Stimulated activated CD4-positive, alpha-beta T cell treated with anti-CD3 and anti-CD28 coated beads, Interleukin-4, amount 100 ng/mL, for 1 hour (primary cell): ENCODE results near the gene EHBP1.
A peak's percentile ranks its signal among the peaks of the same experiment; 100 is the strongest.

Source experiments
- DNase-seq: peaks from one replicate; pipeline ENCODE4 v3.0.0-alpha.2; 2020

EHBP1 gene

GRCh38 chr2:63035169-63035568 lies 329.7 kb downstream of the EHBP1 start:
- no peak for DNase-seq

- no peak for DNase-seq
Measured at GRCh38 chr2:63035660-63036059, 330.1 kb downstream of the EHBP1 start.

- DNase-seq, result no peak
Measured at GRCh38 chr2:63038034-63038433, 332.5 kb downstream of the EHBP1 start.

GRCh38 chr2:63040586-63040985 lies 335.1 kb downstream of the EHBP1 start:
- no peak for DNase-seq

- DNase-seq, result no peak
Measured at GRCh38 chr2:63041592-63041991, 336.1 kb downstream of the EHBP1 start.

GRCh38 chr2:63044362-63045327 lies 339.1 kb downstream of the EHBP1 start:
- no peak for DNase-seq

GRCh38 chr2:63046552-63046951 lies 341.0 kb downstream of the EHBP1 start:
- DNase-seq, result no peak

- no peak for DNase-seq
Measured at GRCh38 chr2:63046961-63047320, 341.4 kb downstream of the EHBP1 start.

GRCh38 chr2:63047321-63048279 lies 342.1 kb downstream of the EHBP1 start:
- DNase-seq, result no peak

GRCh38 chr2:63048367-63049171 lies 343.1 kb downstream of the EHBP1 start:
- no peak for DNase-seq

GRCh38 chr2:63049211-63049969 lies 343.9 kb downstream of the EHBP1 start:
- no peak for DNase-seq

- no peak for DNase-seq
Measured at GRCh38 chr2:63049970-63050333, 344.4 kb downstream of the EHBP1 start.

GRCh38 chr2:63050334-63051041 lies 345.0 kb downstream of the EHBP1 start, which contains the start of gene OTX1:
OTX1 (plus strand) TSS chr2:63050830; CDS start chr2:63052991, 2,161 bp downstream.
- peak; percentile 51 for DNase-seq

- DNase-seq, result no peak
Measured at GRCh38 chr2:63051042-63051794, 345.7 kb downstream of the EHBP1 start.

- no peak for DNase-seq
Measured at GRCh38 chr2:63051795-63052333, 346.4 kb downstream of the EHBP1 start.

GRCh38 chr2:63052411-63053080 lies 347.0 kb downstream of the EHBP1 start:
- no peak for DNase-seq

- no peak for DNase-seq
Measured at GRCh38 chr2:63053081-63053888, 347.8 kb downstream of the EHBP1 start.

- DNase-seq, result no peak
Measured at GRCh38 chr2:63053889-63054602, 348.5 kb downstream of the EHBP1 start.
